SK-N-SH (cell line): ENCODE measurements around the gene RADIL. TPM values are rescaled to one million over a fixed set of nuclear protein-coding genes. Genes with fewer than 3 reads are reported as not detected.

Experiments used
- CTCF ChIA-PET: fragments of 300-600, 350-600 bp; formaldehyde crosslinking; extraction: SDS; loops from one replicate; lab custom pipeline; 2021; lab: Yijun Ruan, JAX
- POLR2A ChIA-PET: fragments of 350-600 bp; sonication (Branson Sonifier 250); formaldehyde crosslinking; extraction: SDS; loops from one replicate; lab custom pipeline; 2020; ENCODE audit warnings: antibody characterized with exemption, inconsistent platforms; lab: Yijun Ruan, JAX
- DNase-seq: peaks from one replicate; pipeline ENCODE4 v3.0.0; 2012
- H2AFZ ChIP-seq: fragments of 200-600 bp; sonication (generic); 2 replicates; pipeline ENCODE4 v1.8.1; 2016; ENCODE audit warnings: antibody characterized with exemption, mild to moderate bottlenecking, low read depth
- H3F3A ChIP-seq: fragments of 200-600 bp; sonication (generic); replicated peaks from 2 replicates; pipeline ENCODE3; 2016; ENCODE audit warnings: antibody characterized with exemption, mild to moderate bottlenecking; ENCODE audit not compliant: insufficient read depth
- H3K27ac ChIP-seq, 2 experiments: fragments of 200-500 bp in 1 of 2; fragments of 200-600 bp in 1 of 2; sonication (Bioruptor generic) in 1 of 2; sonication (generic), shearing (Covaris generic) in 1 of 2; 2 replicates each; pipeline versions ENCODE4 v1.5.1 to v1.6.1; 2014 to 2016; ENCODE audit warnings: low read depth in 2 of 2, inconsistent platforms in 1 of 2, low read length in 1 of 2, mild to moderate bottlenecking in 1 of 2, mixed read lengths in 1 of 2
- H3K27me3 ChIP-seq: fragments of 200-600 bp; sonication (generic), shearing (Covaris generic); 2 replicates; pipeline ENCODE4 v1.6.1; 2016; ENCODE audit warnings: mixed run types; ENCODE audit not compliant: insufficient read depth
- H3K36me3 ChIP-seq, 2 experiments: fragments of 200-500 bp in 1 of 2; fragments of 200-600 bp in 1 of 2; sonication (Bioruptor generic) in 1 of 2; sonication (generic) in 1 of 2; replicated peaks in 1 of 2; 2 replicates each; pipeline versions ENCODE3 to v1.5.1; 2014 to 2016; ENCODE audit warnings: low read length in 1 of 2, mild to moderate bottlenecking in 1 of 2; ENCODE audit not compliant: insufficient read depth in 2 of 2, control insufficient read depth in 1 of 2
- H3K4me1 ChIP-seq, 2 experiments: fragments of 200-500 bp in 1 of 2; fragments of 200-600 bp in 1 of 2; sonication (Bioruptor generic) in 1 of 2; sonication (generic), shearing (Covaris generic) in 1 of 2; 2 replicates each; pipeline versions ENCODE4 v1.5.1 to v1.6.1; 2014 to 2016; ENCODE audit warnings: low read depth in 1 of 2, low read length in 1 of 2, mixed run types in 1 of 2; ENCODE audit not compliant: insufficient read depth in 2 of 2, control insufficient read depth in 1 of 2
- H3K4me2 ChIP-seq: fragments of 200-600 bp; sonication (generic), shearing (Covaris generic); 2 replicates; pipeline ENCODE4 v1.6.1; 2017; ENCODE audit warnings: mixed run types
- H3K4me3 ChIP-seq, 2 experiments: fragments of 200-500 bp in 1 of 2; fragments of 200-600 bp in 1 of 2; sonication (Bioruptor generic) in 1 of 2; sonication (generic), shearing (Covaris generic) in 1 of 2; 2 replicates each; pipeline versions ENCODE4 v1.5.1 to v1.8.1; 2014 to 2016; ENCODE audit warnings: low read depth in 2 of 2, inconsistent platforms in 1 of 2, low read length in 1 of 2, mild to moderate bottlenecking in 1 of 2, mixed read lengths in 1 of 2, moderate library complexity in 1 of 2
- H3K79me2 ChIP-seq: fragments of 200-600 bp; sonication (generic); 2 replicates; pipeline ENCODE4 v1.8.1; 2017; ENCODE audit warnings: mild to moderate bottlenecking; ENCODE audit not compliant: insufficient read depth
- H3K9ac ChIP-seq: fragments of 200-600 bp; sonication (generic); 2 replicates; pipeline ENCODE4 v1.6.1; 2017; ENCODE audit warnings: mixed run types
- H3K9me2 ChIP-seq: fragments of 200-600 bp; sonication (generic); 2 replicates; pipeline ENCODE4 v1.6.1; 2017; ENCODE audit warnings: mixed run types
- H3K9me3 ChIP-seq: fragments of 200-600 bp; sonication (generic); 2 replicates; pipeline ENCODE4 v1.6.1; 2017; ENCODE audit warnings: mixed run types, mild to moderate bottlenecking, moderate library complexity
- H4K20me1 ChIP-seq: fragments of 200-600 bp; sonication (generic); 2 replicates; pipeline ENCODE4 v1.6.1; 2017; ENCODE audit warnings: mild to moderate bottlenecking, mixed run types; ENCODE audit not compliant: insufficient read depth
- CHD2 ChIP-seq: fragments of 150-350 bp; IDR thresholded peaks from 2 replicates; pipeline ENCODE4 v1.6.1; 2018; ENCODE audit warnings: low read length; ENCODE audit not compliant: partially characterized antibody
- ELF1 ChIP-seq: IDR thresholded peaks from 2 replicates; pipeline ENCODE4 v1.4.0; 2012
- EP300 ChIP-seq, 2 experiments: IDR thresholded peaks; 2 replicates each; pipeline versions ENCODE4 v1.4.0 to v1.6.1; 2012; ENCODE audit warnings: borderline replicate concordance in 1 of 2, low read depth in 1 of 2, low read length in 1 of 2
- EZH2phosphoT487 ChIP-seq: fragments of 200-600 bp; sonication (generic); IDR thresholded peaks from 2 replicates; pipeline ENCODE4 v1.6.1; 2017; ENCODE audit warnings: low read depth, mixed run types, mild to moderate bottlenecking, antibody characterized with exemption, moderate library complexity, borderline replicate concordance
- FOXM1 ChIP-seq: IDR thresholded peaks from 2 replicates; pipeline ENCODE4 v1.4.0; 2012; ENCODE audit warnings: low read depth, mild to moderate bottlenecking
- GATA2 ChIP-seq: sonication (generic); formaldehyde crosslinking; IDR thresholded peaks from 2 replicates; pipeline ENCODE4 v1.5.0; 2020; ENCODE audit warnings: mild to moderate bottlenecking, missing genetic modification reagents
- JUND ChIP-seq: IDR thresholded peaks from 2 replicates; pipeline ENCODE4 v1.4.0; 2012
- MEF2A ChIP-seq: IDR thresholded peaks from 2 replicates; pipeline ENCODE4 v1.4.0; 2012; ENCODE audit warnings: low read depth, borderline replicate concordance
- MXI1 ChIP-seq: IDR thresholded peaks from 2 replicates; pipeline ENCODE4 v1.6.1; 2012; ENCODE audit warnings: mild to moderate bottlenecking, low read depth, low read length, improper control_type of control experiment
- NFIC ChIP-seq: IDR thresholded peaks from 2 replicates; pipeline ENCODE4 v1.4.0; 2012; ENCODE audit warnings: borderline replicate concordance
- NRF1 ChIP-seq: IDR thresholded peaks from 2 replicates; pipeline ENCODE4 v1.6.1; 2012; ENCODE audit warnings: low read depth, mild to moderate bottlenecking, low read length
- RAD21 ChIP-seq: IDR thresholded peaks from 2 replicates; pipeline ENCODE4 v1.6.1; 2012; ENCODE audit warnings: mild to moderate bottlenecking, low read length
- REST ChIP-seq: IDR thresholded peaks from 2 replicates; pipeline ENCODE4 v1.6.1; 2012; ENCODE audit warnings: mild to moderate bottlenecking, low read depth, low read length, moderate library complexity
- RFX5 ChIP-seq: IDR thresholded peaks from 2 replicates; pipeline ENCODE4 v1.6.1; 2012; ENCODE audit warnings: mild to moderate bottlenecking, improper control_type of control experiment, low read length
- RXRA ChIP-seq: IDR thresholded peaks from 2 replicates; pipeline ENCODE4 v1.4.0; 2012; ENCODE audit warnings: low read depth, mild to moderate bottlenecking, borderline replicate concordance
- SIN3A ChIP-seq: IDR thresholded peaks from 2 replicates; pipeline ENCODE4 v1.6.1; 2012; ENCODE audit warnings: low read depth, mild to moderate bottlenecking, low read length, moderate library complexity, borderline replicate concordance
- SMC3 ChIP-seq: IDR thresholded peaks from 2 replicates; pipeline ENCODE4 v1.6.1; 2012; ENCODE audit warnings: low read depth, low read length, improper control_type of control experiment
- TAF1 ChIP-seq: IDR thresholded peaks from 2 replicates; pipeline ENCODE4 v1.6.1; 2012; ENCODE audit warnings: low read depth, mild to moderate bottlenecking, low read length, moderate library complexity, borderline replicate concordance
- TCF12 ChIP-seq: IDR thresholded peaks from 2 replicates; pipeline ENCODE4 v1.4.0; 2012
- ZBTB33 ChIP-seq: IDR thresholded peaks from 2 replicates; pipeline ENCODE4 v1.4.0; 2012; ENCODE audit warnings: low read depth, borderline replicate concordance
- WGBS: methylation state at CpG from one replicate; pipeline ENCODE4 v1.1.6; 2017; ENCODE audit warnings: low lambda C conversion rate; 5-methylcytosine and 5-hydroxymethylcytosine counted together
- polyA plus RNA-seq, 3 experiments: library from polyadenylated mRNA; depleted of rRNA; stranded (reverse); fragments of >200 nt; gene quantifications; 2 replicates each; pipeline ENCODE4 v1.2.3, GENCODE V29; 2012
- TF ChIP-seq, protein P1 (sequence below): IDR thresholded peaks from 2 replicates; pipeline ENCODE4 v1.4.0; 2012; ENCODE audit warnings: low read depth, borderline replicate concordance
- TF ChIP-seq, protein P2 (sequence below): IDR thresholded peaks from 2 replicates; pipeline ENCODE4 v1.4.0; 2012; ENCODE audit warnings: low read depth
- TF ChIP-seq, protein P3 (sequence below): fragments of 150-350 bp; IDR thresholded peaks from 2 replicates; pipeline ENCODE4 v1.6.1; 2017; ENCODE audit warnings: antibody characterized with exemption, low read length, low read depth, borderline replicate concordance
- TF ChIP-seq, protein P4 (sequence below): fragments of 150-350 bp; IDR thresholded peaks from 2 replicates; pipeline ENCODE4 v1.6.1; 2016; ENCODE audit warnings: mild to moderate bottlenecking, low read depth, low read length

Gene RADIL
- polyA plus RNA-seq, 1 of the 3 experiments (the other 2 are of a cell fraction) = 4.3 TPM

- Histone ChIP-seq H3K79me2 (no peaks in the 10 kb centered on the region), H3K36me3 (no peaks in the 10 kb centered on the region), H3K9me3 (no peaks in the 10 kb centered on the region), H3K27ac (peak overlapping the region in 1 of 2 experiments; percentile 48; a peak in 2 of 4 replicates), H4K20me1 (no peaks in the 10 kb centered on the region), H3K9me2 (no peaks in the 10 kb centered on the region), H3K27me3 (no peaks in the 10 kb centered on the region), H3K4me3 (peak overlapping the region; percentile 27 to 29; a peak in 3 of 4 replicates), H2AFZ (peak overlapping the region; percentile 69; the same call in 1 of the 2 replicates), H3K9ac (no peak overlapping the region), H3K4me2 (peak overlapping the region; percentile 53; the same call in 1 of the 2 replicates), H3K4me1 (peaks cover 0 to 19% of the 10 kb centered on the region in 2 experiments; a peak in 2 of 4 replicates), H3F3A (peaks cover 3% of the 10 kb centered on the region)
- peak; percentile 90 for DNase-seq
- 29% methylated on average over 18 of the region's 18 CpGs for WGBS
- CTCF ChIA-PET = interaction anchor here (0.6 to 22.9 kb wide), 22 partner anchors 8 to 329 kb away, joined by 3 to 645 read pairs (median 5); partner anchors contain the start of genes PAPOLB and RADIL
- POLR2A ChIA-PET = interaction anchor here (0.8 to 1.4 kb wide), 4 partner anchors 16 to 128 kb away, joined by 3 to 8 read pairs (median 4); no protein-coding TSS in a partner anchor
- TF ChIP-seq RFX5 (no peak), SIN3A (no peak), NFIC (no peak), REST (no peak), NRF1 (no peak), RAD21 (peak; percentile 60), ZBTB33 (no peak), EP300 (IDR thresholded peaks at IDR 0.05; ENCODE audit: borderline replicate concordance in 1 of 2, low read depth in 1 of 2, low read length in 1 of 2) (peak in 1 of 2 experiments; percentile 38; a peak in 1 of 4 replicates), TCF12 (no peak), GATA2 (CRISPR knock-in tag) (peak; percentile 60; the same call in 1 of the 2 replicates), MXI1 (peak; percentile 45; the same call in 1 of the 2 replicates), MEF2A (no peak), TAF1 (no peak), FOXM1 (no peak), CHD2 (no peak), JUND (no peak), SMC3 (no peak), EZH2phosphoT487 (no peak), ELF1 (no peak), RXRA (no peak)
- TF ChIP-seq, protein P1, sequence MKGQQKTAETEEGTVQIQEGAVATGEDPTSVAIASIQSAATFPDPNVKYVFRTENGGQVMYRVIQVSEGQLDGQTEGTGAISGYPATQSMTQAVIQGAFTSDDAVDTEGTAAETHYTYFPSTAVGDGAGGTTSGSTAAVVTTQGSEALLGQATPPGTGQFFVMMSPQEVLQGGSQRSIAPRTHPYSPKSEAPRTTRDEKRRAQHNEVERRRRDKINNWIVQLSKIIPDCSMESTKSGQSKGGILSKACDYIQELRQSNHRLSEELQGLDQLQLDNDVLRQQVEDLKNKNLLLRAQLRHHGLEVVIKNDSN = no peak
- TF ChIP-seq, protein P2, sequence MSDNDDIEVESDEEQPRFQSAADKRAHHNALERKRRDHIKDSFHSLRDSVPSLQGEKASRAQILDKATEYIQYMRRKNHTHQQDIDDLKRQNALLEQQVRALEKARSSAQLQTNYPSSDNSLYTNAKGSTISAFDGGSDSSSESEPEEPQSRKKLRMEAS = no peak
- TF ChIP-seq, protein P3, sequence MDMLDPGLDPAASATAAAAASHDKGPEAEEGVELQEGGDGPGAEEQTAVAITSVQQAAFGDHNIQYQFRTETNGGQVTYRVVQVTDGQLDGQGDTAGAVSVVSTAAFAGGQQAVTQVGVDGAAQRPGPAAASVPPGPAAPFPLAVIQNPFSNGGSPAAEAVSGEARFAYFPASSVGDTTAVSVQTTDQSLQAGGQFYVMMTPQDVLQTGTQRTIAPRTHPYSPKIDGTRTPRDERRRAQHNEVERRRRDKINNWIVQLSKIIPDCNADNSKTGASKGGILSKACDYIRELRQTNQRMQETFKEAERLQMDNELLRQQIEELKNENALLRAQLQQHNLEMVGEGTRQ = no peak
- TF ChIP-seq, protein P4, sequence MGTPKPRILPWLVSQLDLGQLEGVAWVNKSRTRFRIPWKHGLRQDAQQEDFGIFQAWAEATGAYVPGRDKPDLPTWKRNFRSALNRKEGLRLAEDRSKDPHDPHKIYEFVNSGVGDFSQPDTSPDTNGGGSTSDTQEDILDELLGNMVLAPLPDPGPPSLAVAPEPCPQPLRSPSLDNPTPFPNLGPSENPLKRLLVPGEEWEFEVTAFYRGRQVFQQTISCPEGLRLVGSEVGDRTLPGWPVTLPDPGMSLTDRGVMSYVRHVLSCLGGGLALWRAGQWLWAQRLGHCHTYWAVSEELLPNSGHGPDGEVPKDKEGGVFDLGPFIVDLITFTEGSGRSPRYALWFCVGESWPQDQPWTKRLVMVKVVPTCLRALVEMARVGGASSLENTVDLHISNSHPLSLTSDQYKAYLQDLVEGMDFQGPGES = no peak
Observed at GRCh38 chr7:4845740-4846142, 37.8 kb downstream of the RADIL start.
